Measurements from ENCODE around the gene SCRN2. TPM values are rescaled to one million over a fixed set of nuclear protein-coding genes. Genes with fewer than 3 reads are reported as not detected.

SCRN2 gene
- 27.5 and 29.7 TPM in 2 replicates for total RNA-seq

GRCh38 chr17:47840742-47841487, at the start of gene SCRN2:
Gene SCRN2 (minus strand): TSS chr17:47841273. CDS start chr17:47840843, 430 bp downstream.

GRCh38 chr17:47850692-47851573, 9.9 kb upstream of the SCRN2 start, which contains the start of gene SP6:
Gene SP6 (minus strand): TSS chr17:47851163. CDS start chr17:47848429, 2,734 bp downstream.

GRCh38 chr17:47831003-47831933, 9.8 kb downstream of the SCRN2 start, which contains the start of the genes LRRC46 and MRPL10:
Gene LRRC46 (plus strand): TSS chr17:47831670. CDS start chr17:47831990, 320 bp downstream.
Gene MRPL10 (minus strand): TSS chr17:47831541. CDS start chr17:47831511, 30 bp downstream.

GRCh38 chr17:47821424-47822391, 19.4 kb downstream of the SCRN2 start, which contains the start of gene OSBPL7:
Gene OSBPL7 (minus strand): TSS chr17:47821794. CDS start chr17:47820278, 1,516 bp downstream.

Other genes starting within 250 kb of the SCRN2 start
- 407 and 559 TPM in 2 replicates for gene KPNB1, start 191.4 kb downstream of the SCRN2 start, total RNA-seq
- gene TBKBP1, start 147.1 kb downstream of the SCRN2 start, total RNA-seq = 8.5 and 9.5 TPM in 2 replicates
- not detected in 2 replicates for gene TBX21, start 108.0 kb downstream of the SCRN2 start, total RNA-seq
- gene OSBPL7, start 19.5 kb downstream of the SCRN2 start, total RNA-seq = 5.8 and 9.7 TPM in 2 replicates
- 42.4 and 45.2 TPM in 2 replicates for gene MRPL10, start 9.7 kb downstream of the SCRN2 start, total RNA-seq
- under 0.01 and 0.35 TPM in 2 replicates for gene LRRC46, start 9.6 kb downstream of the SCRN2 start, total RNA-seq
- not detected in 2 replicates for gene SP6, start 9.9 kb upstream of the SCRN2 start, total RNA-seq
- 1.1 and 2.3 TPM in 2 replicates for gene SP2, start 55.0 kb upstream of the SCRN2 start, total RNA-seq
- gene PNPO, start 100.3 kb upstream of the SCRN2 start, total RNA-seq = 28.5 and 73.5 TPM in 2 replicates
- not detected in 2 replicates for gene PRR15L, start 116.6 kb upstream of the SCRN2 start, total RNA-seq
- 56.2 and 84.4 TPM in 2 replicates for gene CDK5RAP3, start 129.8 kb upstream of the SCRN2 start, total RNA-seq
- gene COPZ2, start 196.5 kb upstream of the SCRN2 start, total RNA-seq = 87.7 and 94.6 TPM in 2 replicates
- 95.1 and 121 TPM in 2 replicates for gene NFE2L1, start 207.1 kb upstream of the SCRN2 start, total RNA-seq